Tibial nerve (tissue), 3 donors: Measurements from ENCODE around the gene RUSC2.

ENCODE experiments used
- CTCF ChIP-seq, 5 experiments: fragments of 200-600 bp in 3 of 5; fragments of 450-650 bp in 2 of 5; sonication (generic) in 3 of 5; IDR thresholded peaks; one replicate each; pipeline ENCODE4 v1.5.1; 2016 to 2019; ENCODE audit warnings: antibody characterized with exemption in 5 of 5, mild to moderate bottlenecking in 3 of 5, moderate library complexity in 2 of 5
- POLR2A ChIP-seq, 2 donors: fragments of 450-650 bp; IDR thresholded peaks; one replicate each; pipeline ENCODE4 v1.6.1; 2017; ENCODE audit warnings: antibody characterized with exemption in 2 of 2, mild to moderate bottlenecking in 2 of 2, moderate library complexity in 2 of 2

GRCh38 chr9:35446012-35446411, 43.9 kb upstream of the RUSC2 start:
- TF ChIP-seq CTCF (IDR thresholded peaks at IDR 0.05): no peak
- no peak for TF ChIP-seq POLR2A (IDR thresholded peaks at IDR 0.05)
